Neural cell (in vitro differentiated cells): ENCODE measurements around the gene SLC19A1.

Source experiments
- EP300 ChIP-seq: fragments of 450-650 bp; conservative IDR thresholded peaks from 2 replicates; pipeline ENCODE4 v1.6.1; 2014; ENCODE audit warnings: antibody characterized with exemption, mild to moderate bottlenecking, moderate library complexity; ENCODE audit not compliant: poor library complexity, severe bottlenecking
- EZH2 ChIP-seq: fragments of 200-600, 300-800 bp; shearing (Covaris generic), sonication (generic); IDR thresholded peaks from 2 replicates; pipeline ENCODE4 v1.6.1; 2014; ENCODE audit warnings: antibody characterized with exemption, low read length, borderline replicate concordance, mild to moderate bottlenecking; ENCODE audit not compliant: insufficient read depth, poor library complexity, severe bottlenecking
- POLR2AphosphoS5 ChIP-seq: IDR thresholded peaks from 2 replicates; pipeline ENCODE4 v1.6.1; 2012
- RAD21 ChIP-seq: fragments of 450-650 bp; conservative IDR thresholded peaks from 2 replicates; pipeline ENCODE4 v1.6.1; 2014; ENCODE audit warnings: antibody characterized with exemption, mild to moderate bottlenecking, moderate library complexity
- REST ChIP-seq: IDR thresholded peaks from 2 replicates; pipeline ENCODE4 v1.6.1; 2012; ENCODE audit warnings: borderline replicate concordance
- SMC3 ChIP-seq: fragments of 450-650 bp; conservative IDR thresholded peaks from 2 replicates; pipeline ENCODE4 v1.6.1; 2014; ENCODE audit warnings: antibody characterized with exemption, mild to moderate bottlenecking, moderate library complexity; ENCODE audit not compliant: poor library complexity
- TAF1 ChIP-seq: IDR thresholded peaks from 2 replicates; pipeline ENCODE4 v1.6.1; 2012; ENCODE audit warnings: low read depth
- TF ChIP-seq, protein P1 (sequence below): fragments of 450-650 bp; IDR thresholded peaks from 2 replicates; pipeline ENCODE4 v1.5.1; 2014; ENCODE audit warnings: antibody characterized with exemption, mild to moderate bottlenecking, moderate library complexity; ENCODE audit not compliant: poor library complexity, severe bottlenecking

DNA sequence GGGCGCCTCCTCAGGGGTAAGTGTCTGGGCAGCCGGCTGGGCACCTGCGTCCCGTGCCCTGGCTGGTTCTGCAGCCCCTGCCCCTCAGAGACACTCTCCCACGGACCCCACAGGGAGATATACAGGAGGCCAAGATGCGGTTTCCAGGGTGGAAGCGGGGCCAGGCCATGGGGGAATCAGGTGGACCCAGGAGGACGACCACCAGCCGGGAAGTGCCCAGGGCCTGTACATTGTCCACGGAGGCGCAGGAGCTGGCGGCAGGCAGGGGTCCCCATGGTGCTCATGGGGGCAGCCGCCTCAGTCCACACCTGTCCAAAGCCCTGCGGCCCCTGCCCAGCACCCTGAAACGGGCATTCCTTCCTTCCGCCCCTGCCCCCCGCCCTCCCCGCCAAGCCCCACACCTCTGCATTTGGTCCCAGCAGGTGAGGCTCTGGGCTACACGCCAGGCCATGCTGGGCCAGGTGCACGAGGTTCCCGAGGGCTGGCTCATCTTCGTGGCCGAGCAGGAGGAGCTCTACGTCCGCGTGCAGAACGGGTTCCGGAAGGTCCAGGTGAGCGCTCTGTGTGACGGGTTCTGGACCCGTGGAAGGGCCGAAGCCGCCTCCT is 36.7 kb downstream of the SLC19A1 start:
- TF ChIP-seq REST = no peak
- TF ChIP-seq, protein P1, sequence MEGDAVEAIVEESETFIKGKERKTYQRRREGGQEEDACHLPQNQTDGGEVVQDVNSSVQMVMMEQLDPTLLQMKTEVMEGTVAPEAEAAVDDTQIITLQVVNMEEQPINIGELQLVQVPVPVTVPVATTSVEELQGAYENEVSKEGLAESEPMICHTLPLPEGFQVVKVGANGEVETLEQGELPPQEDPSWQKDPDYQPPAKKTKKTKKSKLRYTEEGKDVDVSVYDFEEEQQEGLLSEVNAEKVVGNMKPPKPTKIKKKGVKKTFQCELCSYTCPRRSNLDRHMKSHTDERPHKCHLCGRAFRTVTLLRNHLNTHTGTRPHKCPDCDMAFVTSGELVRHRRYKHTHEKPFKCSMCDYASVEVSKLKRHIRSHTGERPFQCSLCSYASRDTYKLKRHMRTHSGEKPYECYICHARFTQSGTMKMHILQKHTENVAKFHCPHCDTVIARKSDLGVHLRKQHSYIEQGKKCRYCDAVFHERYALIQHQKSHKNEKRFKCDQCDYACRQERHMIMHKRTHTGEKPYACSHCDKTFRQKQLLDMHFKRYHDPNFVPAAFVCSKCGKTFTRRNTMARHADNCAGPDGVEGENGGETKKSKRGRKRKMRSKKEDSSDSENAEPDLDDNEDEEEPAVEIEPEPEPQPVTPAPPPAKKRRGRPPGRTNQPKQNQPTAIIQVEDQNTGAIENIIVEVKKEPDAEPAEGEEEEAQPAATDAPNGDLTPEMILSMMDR = no peak
- TF ChIP-seq EP300 = no peak
- no peak for TF ChIP-seq TAF1
- TF ChIP-seq POLR2AphosphoS5 = no peak
- no peak for TF ChIP-seq SMC3
- no peak for TF ChIP-seq RAD21
- TF ChIP-seq EZH2 = no peak
